ENCODE data around the gene SLC6A6. TPM values are rescaled to one million over a fixed set of nuclear protein-coding genes. Genes with fewer than 3 reads are reported as not detected.

The SLC6A6 gene
- total and polyA plus RNA-seq, 8 donors: 2.1 to 11.6 (median 3.4) TPM

DNA sequence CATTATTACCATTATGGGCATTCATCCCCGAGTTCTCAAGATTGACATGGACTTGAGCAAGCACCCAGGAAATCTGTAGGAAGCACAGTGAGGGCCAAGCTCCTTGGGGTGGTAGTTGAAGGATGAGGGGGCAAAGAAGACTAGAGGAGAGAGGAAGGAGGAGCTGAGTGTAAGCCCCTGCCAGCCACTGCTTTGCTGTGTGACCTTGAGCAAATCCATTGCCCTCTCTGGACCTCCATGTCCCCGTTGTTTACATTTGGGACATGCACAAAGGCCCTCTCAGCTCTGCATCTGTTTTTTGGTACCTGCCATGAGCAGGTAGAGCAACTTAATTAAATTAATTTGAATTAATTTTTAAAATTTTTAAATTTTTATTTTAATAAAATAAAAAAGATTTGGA lies 33.5 kb upstream of the SLC6A6 start:
- H3K27me3 ChIP-seq: no peaks in the 10 kb centered on the region
- ATAC-seq: no peak
- H3K9me3 ChIP-seq: no peaks in the 10 kb centered on the region
- no peak overlapping the region for H3K27ac ChIP-seq
- no peaks in the 10 kb centered on the region for H3K36me3 ChIP-seq
- TF ChIP-seq, protein P1, sequence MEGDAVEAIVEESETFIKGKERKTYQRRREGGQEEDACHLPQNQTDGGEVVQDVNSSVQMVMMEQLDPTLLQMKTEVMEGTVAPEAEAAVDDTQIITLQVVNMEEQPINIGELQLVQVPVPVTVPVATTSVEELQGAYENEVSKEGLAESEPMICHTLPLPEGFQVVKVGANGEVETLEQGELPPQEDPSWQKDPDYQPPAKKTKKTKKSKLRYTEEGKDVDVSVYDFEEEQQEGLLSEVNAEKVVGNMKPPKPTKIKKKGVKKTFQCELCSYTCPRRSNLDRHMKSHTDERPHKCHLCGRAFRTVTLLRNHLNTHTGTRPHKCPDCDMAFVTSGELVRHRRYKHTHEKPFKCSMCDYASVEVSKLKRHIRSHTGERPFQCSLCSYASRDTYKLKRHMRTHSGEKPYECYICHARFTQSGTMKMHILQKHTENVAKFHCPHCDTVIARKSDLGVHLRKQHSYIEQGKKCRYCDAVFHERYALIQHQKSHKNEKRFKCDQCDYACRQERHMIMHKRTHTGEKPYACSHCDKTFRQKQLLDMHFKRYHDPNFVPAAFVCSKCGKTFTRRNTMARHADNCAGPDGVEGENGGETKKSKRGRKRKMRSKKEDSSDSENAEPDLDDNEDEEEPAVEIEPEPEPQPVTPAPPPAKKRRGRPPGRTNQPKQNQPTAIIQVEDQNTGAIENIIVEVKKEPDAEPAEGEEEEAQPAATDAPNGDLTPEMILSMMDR (IDR thresholded peaks at IDR 0.05): no peak
- DNase-seq: no peak
- no peak overlapping the region for H3K4me3 ChIP-seq
- WGBS, 2 donors: 71 to 86% methylated on average over 2 of the region's 2 CpGs
- peaks cover 0 to 2% (median 0%) of the 10 kb centered on the region in 3 donors for H3K4me1 ChIP-seq
- no peak for FAIRE-seq
- intact Hi-C loops (cut with DNase I): no loop called here

DNA sequence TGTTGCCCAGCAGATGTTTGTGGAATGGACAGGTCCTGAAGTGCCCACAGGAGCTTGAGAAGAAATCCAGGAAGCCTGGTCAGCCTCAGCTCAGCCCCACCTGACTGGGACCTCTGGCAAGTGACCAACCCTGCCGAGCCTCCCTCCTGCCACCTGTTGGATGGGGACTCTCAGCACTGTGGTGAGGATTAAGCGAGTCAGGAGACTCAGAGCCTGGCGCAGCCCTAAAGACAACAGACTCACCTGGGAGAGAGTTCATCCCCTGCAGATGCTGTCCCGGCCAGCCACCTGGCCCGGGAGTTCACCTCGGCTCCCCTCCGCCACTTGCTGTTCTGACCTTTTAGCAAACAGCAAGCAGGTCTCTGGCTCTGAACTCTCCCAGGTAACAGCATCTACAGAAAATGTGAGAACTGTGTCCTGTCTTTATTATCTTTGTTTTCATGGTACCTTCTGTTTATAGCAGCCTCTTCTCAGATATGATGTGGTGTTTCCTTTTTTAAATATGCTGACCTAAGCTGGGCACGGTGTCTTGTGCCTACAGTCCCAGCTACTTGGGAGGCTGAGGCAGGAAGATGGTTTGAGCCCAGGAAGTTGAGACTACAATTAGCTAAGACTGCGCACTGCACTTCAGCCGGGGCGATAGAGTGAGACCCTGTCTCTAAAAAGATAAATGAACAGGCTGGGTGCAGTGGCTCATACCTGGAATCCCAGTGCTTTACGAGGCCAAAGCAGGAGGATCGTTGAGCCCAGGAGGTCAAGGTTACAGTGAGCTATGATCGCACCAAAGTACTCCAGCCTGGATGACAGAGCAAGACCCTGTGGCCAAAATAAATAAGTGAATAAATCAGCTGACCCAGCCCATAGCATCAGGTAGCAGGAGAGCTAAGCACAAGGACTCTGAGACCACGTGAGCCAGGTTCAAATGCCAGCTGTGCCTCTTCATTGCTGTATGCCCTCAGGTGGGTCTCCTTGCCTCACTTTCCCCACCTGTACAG lies 32.4 kb upstream of the SLC6A6 start:
- WGBS, 2 donors: 38 to 43% methylated on average over 15 of the region's 15 CpGs
- Histone ChIP-seq H3K36me3 (no peaks in the 10 kb centered on the region), H3K27me3 (no peaks in the 10 kb centered on the region), H3K27ac (no peak overlapping the region), H3K4me3 (no peak overlapping the region), H3K4me1 (peaks cover 0 to 2% (median 0%) of the 10 kb centered on the region in 3 donors), H3K9me3 (no peaks in the 10 kb centered on the region)
- intact Hi-C loops (cut with DNase I): no loop called here
- TF ChIP-seq, protein P1 (IDR thresholded peaks at IDR 0.05): no peak
- FAIRE-seq (no peak), DNase-seq (peak in 5 of 6 donors; percentile 37 to 78 (median 52)), ATAC-seq (peak; percentile 51 to 74 (median 71))

DNA sequence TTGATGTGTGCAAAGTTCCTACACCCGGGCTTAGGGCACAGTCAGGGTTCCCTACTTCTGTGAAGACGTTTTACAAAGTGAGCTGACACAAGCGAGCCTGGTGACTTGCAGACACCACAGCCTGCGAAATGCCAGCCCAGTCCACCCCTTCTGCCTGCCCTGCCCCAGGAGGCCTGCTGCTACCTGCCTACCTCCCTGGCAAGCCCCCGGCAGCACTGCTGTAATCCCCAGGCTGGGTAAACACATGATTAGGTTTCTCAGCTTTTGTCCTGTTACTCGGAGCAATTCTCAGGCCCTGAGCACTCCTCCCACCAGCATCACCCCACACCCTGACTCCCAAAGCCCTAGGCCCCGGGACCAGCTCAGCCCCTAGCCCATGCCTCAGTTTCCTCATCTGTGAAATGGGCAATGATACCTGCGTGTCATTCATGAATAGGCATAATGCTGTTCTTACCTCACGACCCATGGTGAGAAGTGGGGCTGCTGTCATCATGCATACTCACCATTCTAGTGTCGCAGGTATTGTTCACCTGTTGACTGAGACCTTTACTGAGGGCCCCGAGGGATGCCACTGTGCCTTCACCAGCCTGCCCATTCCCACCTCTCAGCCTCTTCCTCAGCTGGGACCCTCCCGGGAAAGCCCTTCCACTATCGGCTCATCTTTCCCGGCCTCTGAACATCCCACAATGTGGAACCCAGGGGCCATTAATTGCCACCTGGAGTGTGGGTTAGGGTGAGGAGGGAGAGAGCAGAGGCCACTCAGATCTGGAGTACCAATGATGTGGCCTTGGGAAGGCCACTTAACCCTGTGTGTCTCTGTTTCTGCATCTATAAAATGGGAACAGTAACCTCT lies 31.5 kb upstream of the SLC6A6 start:
- ATAC-seq: no peak
- TF ChIP-seq, protein P1 (IDR thresholded peaks at IDR 0.05): no peak
- H3K4me1 ChIP-seq: peaks cover 0 to 2% (median 0%) of the 10 kb centered on the region in 3 donors
- intact Hi-C loops (cut with DNase I): no loop called here
- H3K27ac ChIP-seq: no peak overlapping the region
- H3K27me3 ChIP-seq: no peaks in the 10 kb centered on the region
- WGBS, 2 donors: 73 to 85% methylated on average over 14 of the region's 14 CpGs
- no peaks in the 10 kb centered on the region for H3K36me3 ChIP-seq
- H3K9me3 ChIP-seq: no peaks in the 10 kb centered on the region
- no peak for FAIRE-seq
- no peak for DNase-seq
- H3K4me3 ChIP-seq: no peak overlapping the region

DNA sequence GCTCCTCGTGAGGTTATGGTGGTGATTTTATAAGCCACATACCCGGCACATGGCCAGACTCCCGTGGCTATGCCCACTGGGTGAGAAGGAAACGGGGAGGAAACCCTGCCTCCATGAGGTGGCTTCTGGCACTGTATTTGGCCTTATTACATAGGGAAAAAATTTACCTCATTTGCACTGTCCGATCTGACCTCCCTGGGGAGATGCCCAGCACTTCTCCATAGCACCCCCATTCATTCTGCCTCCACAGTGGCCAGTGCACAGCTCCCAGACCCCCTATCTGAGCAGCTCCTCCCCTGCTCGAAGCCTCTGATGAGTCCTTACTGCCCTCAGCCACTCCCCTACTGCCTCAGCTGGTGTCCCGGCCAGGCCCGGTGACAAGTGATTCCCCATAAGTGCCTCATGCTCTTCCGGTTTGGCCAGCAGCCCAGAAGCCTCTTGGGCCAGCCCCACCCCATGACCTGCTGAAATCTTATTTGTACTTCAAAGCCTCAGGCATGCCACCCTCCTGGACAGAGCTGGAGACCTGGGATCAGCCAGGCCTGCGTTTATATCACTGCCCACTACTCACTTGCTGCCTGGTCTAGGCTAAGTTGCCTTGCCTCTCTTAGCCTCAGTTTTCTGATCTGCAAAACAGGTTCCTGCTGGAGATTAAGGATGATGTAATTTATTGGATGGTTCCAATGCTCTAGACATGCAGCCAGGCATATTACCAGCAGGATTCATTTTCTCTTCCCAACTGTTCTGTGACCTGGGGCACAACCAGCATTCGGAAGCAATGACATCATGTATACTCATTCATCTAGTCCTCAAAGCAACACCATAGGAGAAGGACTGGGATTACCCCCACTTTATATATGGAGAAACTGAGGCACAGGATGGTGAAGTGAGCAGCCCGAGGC lies 30.6 kb upstream of the SLC6A6 start:
- DNase-seq: peak in 5 of 6 donors; percentile 46 to 70 (median 68)
- Histone ChIP-seq H3K4me3 (no peak overlapping the region), H3K27me3 (no peaks in the 10 kb centered on the region), H3K36me3 (no peaks in the 10 kb centered on the region), H3K9me3 (no peaks in the 10 kb centered on the region), H3K4me1 (peaks cover 0 to 2% (median 0%) of the 10 kb centered on the region in 3 donors), H3K27ac (no peak overlapping the region)
- FAIRE-seq: no peak
- intact Hi-C loops (cut with DNase I): no loop called here
- TF ChIP-seq, protein P1 (IDR thresholded peaks at IDR 0.05): no peak
- 52 to 58% methylated on average over 12 of the region's 12 CpGs for WGBS, 2 donors
- ATAC-seq: peak; percentile 53 to 89 (median 84)

All from pancreas (tissue), 10 donors.